ENCODE measurements around the gene ARF6. TPM values are rescaled to one million over a fixed set of nuclear protein-coding genes. Genes with fewer than 3 reads are reported as not detected.
"Not testable (repeated sequence)": the region's sequence is repeated elsewhere in the genome, so short reads cannot be mapped to it uniquely, and the experiment has no call there.

Gene ARF6
- total RNA-seq, 1 donor from 2014 or later = 86.0 TPM

- DNase-seq (ENCODE audit: low read depth, low spot score) = no peak
These were observed 13.1 kb downstream of the ARF6 start for GRCh38 chr14:49905989-49906388.

GRCh38 chr14:49907186-49907585 lies 14.3 kb downstream of the ARF6 start:
- no peak for DNase-seq (ENCODE audit: low read depth, low spot score)

- DNase-seq (ENCODE audit: low read depth, low spot score) = no peak
These were observed 15.5 kb downstream of the ARF6 start for GRCh38 chr14:49908433-49908782.

- DNase-seq (ENCODE audit: low read depth, low spot score) = no peak
These were observed 16.1 kb downstream of the ARF6 start for GRCh38 chr14:49909016-49909415.

GRCh38 chr14:49915085-49915484 lies 22.2 kb downstream of the ARF6 start:
- DNase-seq (ENCODE audit: low read depth, low spot score) = no peak

- no peak for DNase-seq (ENCODE audit: low read depth, low spot score)
These were observed 25.8 kb downstream of the ARF6 start for GRCh38 chr14:49918706-49919105.

- no peak for DNase-seq (ENCODE audit: low read depth, low spot score)
These were observed 27.2 kb downstream of the ARF6 start for GRCh38 chr14:49919825-49920659.

- DNase-seq (ENCODE audit: low read depth, low spot score) = no peak
These were observed 28.1 kb downstream of the ARF6 start for GRCh38 chr14:49920935-49921334.

GRCh38 chr14:49921401-49921800 lies 28.5 kb downstream of the ARF6 start:
- no peak for DNase-seq (ENCODE audit: low read depth, low spot score)

GRCh38 chr14:49923442-49923841 lies 30.6 kb downstream of the ARF6 start:
- DNase-seq (ENCODE audit: low read depth, low spot score) = no peak

GRCh38 chr14:49923881-49924280 lies 31.0 kb downstream of the ARF6 start:
- no peak for DNase-seq (ENCODE audit: low read depth, low spot score)

- DNase-seq (ENCODE audit: low read depth, low spot score) = no peak
These were observed 32.0 kb downstream of the ARF6 start for GRCh38 chr14:49924852-49925251.

- DNase-seq (ENCODE audit: low read depth, low spot score) = no peak
These were observed 33.9 kb downstream of the ARF6 start for GRCh38 chr14:49926803-49927202.

GRCh38 chr14:49928015-49928414 lies 35.1 kb downstream of the ARF6 start:
- no peak for DNase-seq (ENCODE audit: low read depth, low spot score)

GRCh38 chr14:49930720-49931119 lies 37.8 kb downstream of the ARF6 start:
- no peak for DNase-seq (ENCODE audit: low read depth, low spot score)

GRCh38 chr14:49931523-49931922 lies 38.6 kb downstream of the ARF6 start:
- no peak for DNase-seq (ENCODE audit: low read depth, low spot score)

- DNase-seq (ENCODE audit: low read depth, low spot score) = no peak
These were observed 40.2 kb downstream of the ARF6 start for GRCh38 chr14:49933128-49933527.

GRCh38 chr14:49933704-49934103 lies 40.8 kb downstream of the ARF6 start:
- DNase-seq (ENCODE audit: low read depth, low spot score) = no peak

- no peak for DNase-seq (ENCODE audit: low read depth, low spot score)
These were observed 41.8 kb downstream of the ARF6 start for GRCh38 chr14:49934646-49935045.

- DNase-seq (ENCODE audit: low read depth, low spot score) = no peak
These were observed 42.6 kb downstream of the ARF6 start for GRCh38 chr14:49935526-49935925.

- not testable (repeated sequence) for DNase-seq (ENCODE audit: low read depth, low spot score)
These were observed 43.4 kb downstream of the ARF6 start for GRCh38 chr14:49936246-49936645.

- DNase-seq (ENCODE audit: low read depth, low spot score) = not testable (repeated sequence)
These were observed 44.0 kb downstream of the ARF6 start for GRCh38 chr14:49936882-49937281.

GRCh38 chr14:49939215-49939614 lies 46.3 kb downstream of the ARF6 start:
- not testable (repeated sequence) for DNase-seq (ENCODE audit: low read depth, low spot score)

Data from pulmonary artery endothelial cell (primary cell).